ENCODE results near the gene KCND1.
"Not testable (repeated sequence)": the region's sequence is repeated elsewhere in the genome, so short reads cannot be mapped to it uniquely, and the experiment has no call there.

Gene KCND1

GRCh38 chrX:48980341-48980740 is 8.7 kb upstream of the KCND1 start:
- H3K27ac ChIP-seq (ENCODE audit: low read depth, low read length); H3K27me3 ChIP-seq (ENCODE audit: insufficient read depth, low read length, poor library complexity); H4K8ac ChIP-seq (ENCODE audit: low read depth, low read length); H2BK120ac ChIP-seq (ENCODE audit: low read depth, low read length); H3K56ac ChIP-seq (ENCODE audit: low read length); H2BK5ac ChIP-seq (ENCODE audit: low read length); H3K4ac ChIP-seq (ENCODE audit: low read depth, low read length); H2AK5ac ChIP-seq (ENCODE audit: low read length); H3K79me2 ChIP-seq (ENCODE audit: control insufficient read depth, insufficient read depth, low read length); H3K4me3 ChIP-seq (ENCODE audit: low read length); H3K36me3 ChIP-seq (ENCODE audit: control insufficient read depth, insufficient read depth, low read length); H3K23ac ChIP-seq (ENCODE audit: low read length); H2BK15ac ChIP-seq (replicated peaks; ENCODE audit: low read depth); H3K9ac ChIP-seq (ENCODE audit: low read length); DNase-seq; H3K18ac ChIP-seq (ENCODE audit: low read length); H3K79me1 ChIP-seq (ENCODE audit: low read length); H3K4me1 ChIP-seq (ENCODE audit: control insufficient read depth, low read depth, low read length); H4K5ac ChIP-seq (ENCODE audit: low read length); H3K4me2 ChIP-seq (ENCODE audit: low read length): not testable (repeated sequence)
- no CpG with 5 or more reads among the region's 10 CpGs for WGBS (ENCODE audit: extremely low coverage, insufficient coverage, low lambda C conversion rate)

GRCh38 chrX:48978226-48978625 is 6.6 kb upstream of the KCND1 start:
- no peak for DNase-seq
- Histone ChIP-seq H3K56ac (ENCODE audit: low read length) (no peak overlapping the region), H3K79me1 (ENCODE audit: low read length) (no peaks in the 10 kb centered on the region), H4K5ac (ENCODE audit: low read length) (no peak overlapping the region), H3K27me3 (ENCODE audit: insufficient read depth, low read length, poor library complexity) (no peaks in the 10 kb centered on the region), H3K4me3 (ENCODE audit: low read length) (no peak overlapping the region), H3K18ac (ENCODE audit: low read length) (no peak overlapping the region), H3K4me2 (ENCODE audit: low read length) (no peak overlapping the region), H2AK5ac (ENCODE audit: low read length) (no peak overlapping the region), H2BK5ac (ENCODE audit: low read length) (no peak overlapping the region), H4K8ac (ENCODE audit: low read depth, low read length) (no peak overlapping the region), H3K4me1 (ENCODE audit: control insufficient read depth, low read depth, low read length) (no peaks in the 10 kb centered on the region), H3K36me3 (ENCODE audit: control insufficient read depth, insufficient read depth, low read length) (no peaks in the 10 kb centered on the region), H3K4ac (ENCODE audit: low read depth, low read length) (no peak overlapping the region), H2BK15ac (replicated peaks; ENCODE audit: low read depth) (no peak overlapping the region), H3K9ac (ENCODE audit: low read length) (no peak overlapping the region), H3K27ac (ENCODE audit: low read depth, low read length) (no peak overlapping the region), H2BK120ac (ENCODE audit: low read depth, low read length) (no peak overlapping the region), H3K79me2 (ENCODE audit: control insufficient read depth, insufficient read depth, low read length) (no peaks in the 10 kb centered on the region), H3K23ac (ENCODE audit: low read length) (no peak overlapping the region)
- WGBS (ENCODE audit: extremely low coverage, insufficient coverage, low lambda C conversion rate), result no CpG with 5 or more reads among the region's 5 CpGs

- DNase-seq, result no peak
- no peak overlapping the region for H3K4ac ChIP-seq (ENCODE audit: low read depth, low read length)
- no peaks in the 10 kb centered on the region for H3K79me2 ChIP-seq (ENCODE audit: control insufficient read depth, insufficient read depth, low read length)
- H3K4me3 ChIP-seq (ENCODE audit: low read length), result no peak overlapping the region
- H3K4me1 ChIP-seq (ENCODE audit: control insufficient read depth, low read depth, low read length), result no peaks in the 10 kb centered on the region
- no peak overlapping the region for H3K18ac ChIP-seq (ENCODE audit: low read length)
- H3K27ac ChIP-seq (ENCODE audit: low read depth, low read length), result no peak overlapping the region
- no peak overlapping the region for H2AK5ac ChIP-seq (ENCODE audit: low read length)
- H3K56ac ChIP-seq (ENCODE audit: low read length), result no peak overlapping the region
- H4K8ac ChIP-seq (ENCODE audit: low read depth, low read length), result no peak overlapping the region
- H2BK15ac ChIP-seq (replicated peaks; ENCODE audit: low read depth), result no peak overlapping the region
- H3K27me3 ChIP-seq (ENCODE audit: insufficient read depth, low read length, poor library complexity), result no peaks in the 10 kb centered on the region
- no peak overlapping the region for H2BK120ac ChIP-seq (ENCODE audit: low read depth, low read length)
- H3K36me3 ChIP-seq (ENCODE audit: control insufficient read depth, insufficient read depth, low read length), result no peaks in the 10 kb centered on the region
- no peaks in the 10 kb centered on the region for H3K79me1 ChIP-seq (ENCODE audit: low read length)
- H3K23ac ChIP-seq (ENCODE audit: low read length), result no peak overlapping the region
- no peak overlapping the region for H2BK5ac ChIP-seq (ENCODE audit: low read length)
- H3K4me2 ChIP-seq (ENCODE audit: low read length), result no peak overlapping the region
- WGBS (ENCODE audit: extremely low coverage, insufficient coverage, low lambda C conversion rate), result no CpG with 5 or more reads among the region's 6 CpGs
- no peak overlapping the region for H4K5ac ChIP-seq (ENCODE audit: low read length)
- H3K9ac ChIP-seq (ENCODE audit: low read length), result no peak overlapping the region
Measured at GRCh38 chrX:48976086-48976485, 4.4 kb upstream of the KCND1 start.

GRCh38 chrX:48975541-48975940 is 3.9 kb upstream of the KCND1 start:
- H3K79me1 ChIP-seq (ENCODE audit: low read length), result no peaks in the 10 kb centered on the region
- H2BK15ac ChIP-seq (replicated peaks; ENCODE audit: low read depth), result no peak overlapping the region
- no peak for DNase-seq
- WGBS (ENCODE audit: extremely low coverage, insufficient coverage, low lambda C conversion rate), result 100% methylated on average over 2 of the region's 5 CpGs
- H3K79me2 ChIP-seq (ENCODE audit: control insufficient read depth, insufficient read depth, low read length), result no peaks in the 10 kb centered on the region
- H4K8ac ChIP-seq (ENCODE audit: low read depth, low read length), result no peak overlapping the region
- H3K23ac ChIP-seq (ENCODE audit: low read length), result no peak overlapping the region
- no peak overlapping the region for H3K18ac ChIP-seq (ENCODE audit: low read length)
- H3K4me3 ChIP-seq (ENCODE audit: low read length), result no peak overlapping the region
- H3K56ac ChIP-seq (ENCODE audit: low read length), result no peak overlapping the region
- H3K27me3 ChIP-seq (ENCODE audit: insufficient read depth, low read length, poor library complexity), result no peaks in the 10 kb centered on the region
- no peak overlapping the region for H3K4ac ChIP-seq (ENCODE audit: low read depth, low read length)
- no peaks in the 10 kb centered on the region for H3K4me1 ChIP-seq (ENCODE audit: control insufficient read depth, low read depth, low read length)
- H3K9ac ChIP-seq (ENCODE audit: low read length), result no peak overlapping the region
- H2BK5ac ChIP-seq (ENCODE audit: low read length), result no peak overlapping the region
- H2BK120ac ChIP-seq (ENCODE audit: low read depth, low read length), result no peak overlapping the region
- H3K4me2 ChIP-seq (ENCODE audit: low read length), result no peak overlapping the region
- no peak overlapping the region for H3K27ac ChIP-seq (ENCODE audit: low read depth, low read length)
- no peaks in the 10 kb centered on the region for H3K36me3 ChIP-seq (ENCODE audit: control insufficient read depth, insufficient read depth, low read length)
- no peak overlapping the region for H2AK5ac ChIP-seq (ENCODE audit: low read length)
- H4K5ac ChIP-seq (ENCODE audit: low read length), result no peak overlapping the region

- H3K27me3 ChIP-seq (ENCODE audit: insufficient read depth, low read length, poor library complexity), result no peaks in the 10 kb centered on the region
- DNase-seq, result no peak
- H3K23ac ChIP-seq (ENCODE audit: low read length), result no peak overlapping the region
- no peaks in the 10 kb centered on the region for H3K36me3 ChIP-seq (ENCODE audit: control insufficient read depth, insufficient read depth, low read length)
- no peak overlapping the region for H3K9ac ChIP-seq (ENCODE audit: low read length)
- H2BK5ac ChIP-seq (ENCODE audit: low read length), result no peak overlapping the region
- no peak overlapping the region for H3K4me2 ChIP-seq (ENCODE audit: low read length)
- no peak overlapping the region for H3K4me3 ChIP-seq (ENCODE audit: low read length)
- no peak overlapping the region for H2AK5ac ChIP-seq (ENCODE audit: low read length)
- no peak overlapping the region for H3K56ac ChIP-seq (ENCODE audit: low read length)
- H3K79me2 ChIP-seq (ENCODE audit: control insufficient read depth, insufficient read depth, low read length), result no peaks in the 10 kb centered on the region
- H3K79me1 ChIP-seq (ENCODE audit: low read length), result no peaks in the 10 kb centered on the region
- no peak overlapping the region for H3K4ac ChIP-seq (ENCODE audit: low read depth, low read length)
- H3K4me1 ChIP-seq (ENCODE audit: control insufficient read depth, low read depth, low read length), result no peaks in the 10 kb centered on the region
- H2BK15ac ChIP-seq (replicated peaks; ENCODE audit: low read depth), result no peak overlapping the region
- no peak overlapping the region for H4K8ac ChIP-seq (ENCODE audit: low read depth, low read length)
- no peak overlapping the region for H3K18ac ChIP-seq (ENCODE audit: low read length)
- no peak overlapping the region for H4K5ac ChIP-seq (ENCODE audit: low read length)
- H3K27ac ChIP-seq (ENCODE audit: low read depth, low read length), result no peak overlapping the region
- no peak overlapping the region for H2BK120ac ChIP-seq (ENCODE audit: low read depth, low read length)
- no CpG with 5 or more reads among the region's 7 CpGs for WGBS (ENCODE audit: extremely low coverage, insufficient coverage, low lambda C conversion rate)
Measured at GRCh38 chrX:48975041-48975440, 3.4 kb upstream of the KCND1 start.

- Histone ChIP-seq H2BK120ac (ENCODE audit: low read depth, low read length) (no peak overlapping the region), H3K23ac (ENCODE audit: low read length) (no peak overlapping the region), H2AK5ac (ENCODE audit: low read length) (no peak overlapping the region), H4K5ac (ENCODE audit: low read length) (no peak overlapping the region), H3K79me1 (ENCODE audit: low read length) (no peaks in the 10 kb centered on the region), H2BK5ac (ENCODE audit: low read length) (no peak overlapping the region), H3K4me3 (ENCODE audit: low read length) (no peak overlapping the region), H3K4ac (ENCODE audit: low read depth, low read length) (no peak overlapping the region), H3K36me3 (ENCODE audit: control insufficient read depth, insufficient read depth, low read length) (no peaks in the 10 kb centered on the region), H3K4me2 (ENCODE audit: low read length) (no peak overlapping the region), H3K27me3 (ENCODE audit: insufficient read depth, low read length, poor library complexity) (no peaks in the 10 kb centered on the region), H3K18ac (ENCODE audit: low read length) (no peak overlapping the region), H3K9ac (ENCODE audit: low read length) (no peak overlapping the region), H3K27ac (ENCODE audit: low read depth, low read length) (no peak overlapping the region), H3K79me2 (ENCODE audit: control insufficient read depth, insufficient read depth, low read length) (no peaks in the 10 kb centered on the region), H2BK15ac (replicated peaks; ENCODE audit: low read depth) (no peak overlapping the region), H3K56ac (ENCODE audit: low read length) (no peak overlapping the region), H3K4me1 (ENCODE audit: control insufficient read depth, low read depth, low read length) (no peaks in the 10 kb centered on the region), H4K8ac (ENCODE audit: low read depth, low read length) (no peak overlapping the region)
- no peak for DNase-seq
- 100% methylated on average over 1 of the region's 2 CpGs for WGBS (ENCODE audit: extremely low coverage, insufficient coverage, low lambda C conversion rate)
Measured at GRCh38 chrX:48974574-48974973, 2.9 kb upstream of the KCND1 start.
